ENCODE data around the gene GAS7. TPM values are rescaled to one million over a fixed set of nuclear protein-coding genes. Genes with fewer than 3 reads are reported as not detected.

The GAS7 gene
- total RNA-seq, 4 donors from 2014 or later = 62.6 to 122 (median 77.0) TPM

- no peak overlapping the region for H3K27ac ChIP-seq
- no peaks in the 10 kb centered on the region for H3K36me3 ChIP-seq
- no peak for ATAC-seq
- TF ChIP-seq POLR2A (IDR thresholded peaks at IDR 0.05) (no peak), POLR2AphosphoS5 (IDR thresholded peaks at IDR 0.05) (no peak), CTCF (IDR thresholded peaks at IDR 0.05) (peak; percentile 68 to 92 (median 74)), EP300 (IDR thresholded peaks at IDR 0.05) (no peak)
- WGBS, 2 donors (ENCODE audit: low coverage in 1 of 2) = 75 to 93% methylated on average over 4 to 6 of the region's 15 CpGs
- peaks cover 0 to 8% (median 0%) of the 10 kb centered on the region in 3 donors for H3K9me3 ChIP-seq
- H3K27me3 ChIP-seq = no peaks in the 10 kb centered on the region
- H3K4me1 ChIP-seq = no peaks in the 10 kb centered on the region
- no peak overlapping the region for H3K4me3 ChIP-seq
These were observed 28.7 kb upstream of the GAS7 start for GRCh38 chr17:10226930-10227695.

- Histone ChIP-seq H3K4me3 (no peak overlapping the region), H3K9me3 (no peaks in the 10 kb centered on the region), H3K27ac (no peak overlapping the region), H3K27me3 (no peaks in the 10 kb centered on the region), H3K36me3 (no peaks in the 10 kb centered on the region), H3K4me1 (no peaks in the 10 kb centered on the region)
- ATAC-seq = no peak
- TF ChIP-seq POLR2A (IDR thresholded peaks at IDR 0.05) = no peak
- TF ChIP-seq CTCF (IDR thresholded peaks at IDR 0.05) = no peak
- TF ChIP-seq POLR2AphosphoS5 (IDR thresholded peaks at IDR 0.05) = no peak
- no peak for TF ChIP-seq EP300 (IDR thresholded peaks at IDR 0.05)
- 74 to 86% methylated on average over 5 of the region's 8 CpGs for WGBS, 2 donors (ENCODE audit: low coverage in 1 of 2)
These were observed 26.3 kb upstream of the GAS7 start for GRCh38 chr17:10224582-10225195.

- H3K36me3 ChIP-seq = no peaks in the 10 kb centered on the region
- ATAC-seq = no peak
- H3K27ac ChIP-seq = no peak overlapping the region
- H3K4me3 ChIP-seq = no peak overlapping the region
- H3K9me3 ChIP-seq = peaks cover 0 to 6% (median 0%) of the 10 kb centered on the region in 3 donors
- no peaks in the 10 kb centered on the region for H3K27me3 ChIP-seq
- no peak for TF ChIP-seq CTCF (IDR thresholded peaks at IDR 0.05)
- TF ChIP-seq EP300 (IDR thresholded peaks at IDR 0.05) = no peak
- no peak for TF ChIP-seq POLR2A (IDR thresholded peaks at IDR 0.05)
- no peak for TF ChIP-seq POLR2AphosphoS5 (IDR thresholded peaks at IDR 0.05)
- no peaks in the 10 kb centered on the region for H3K4me1 ChIP-seq
These were observed 20.8 kb upstream of the GAS7 start for GRCh38 chr17:10219193-10219592.

GRCh38 chr17:10217916-10218315, 19.5 kb upstream of the GAS7 start:
- WGBS, 2 donors (ENCODE audit: low coverage in 1 of 2) = 78 to 83% methylated on average over 1 of the region's 1 CpG
- H3K27me3 ChIP-seq = no peaks in the 10 kb centered on the region

More at GRCh38 chr17:10217916-10218315, 19.5 kb upstream of the GAS7 start:
- ATAC-seq = peak; percentile 53
- H3K4me3 ChIP-seq = no peak overlapping the region
- TF ChIP-seq CTCF (IDR thresholded peaks at IDR 0.05) = no peak
- no peak for TF ChIP-seq POLR2A (IDR thresholded peaks at IDR 0.05)
- no peak for TF ChIP-seq POLR2AphosphoS5 (IDR thresholded peaks at IDR 0.05)
- no peak for TF ChIP-seq EP300 (IDR thresholded peaks at IDR 0.05)
- no peaks in the 10 kb centered on the region for H3K4me1 ChIP-seq
- H3K27ac ChIP-seq = no peak overlapping the region
- no peaks in the 10 kb centered on the region for H3K36me3 ChIP-seq
- peaks cover 0 to 6% (median 0%) of the 10 kb centered on the region in 3 donors for H3K9me3 ChIP-seq

Data from gastroesophageal sphincter (tissue), 4 donors.